ENCODE data around the gene DPEP3.

DNA sequence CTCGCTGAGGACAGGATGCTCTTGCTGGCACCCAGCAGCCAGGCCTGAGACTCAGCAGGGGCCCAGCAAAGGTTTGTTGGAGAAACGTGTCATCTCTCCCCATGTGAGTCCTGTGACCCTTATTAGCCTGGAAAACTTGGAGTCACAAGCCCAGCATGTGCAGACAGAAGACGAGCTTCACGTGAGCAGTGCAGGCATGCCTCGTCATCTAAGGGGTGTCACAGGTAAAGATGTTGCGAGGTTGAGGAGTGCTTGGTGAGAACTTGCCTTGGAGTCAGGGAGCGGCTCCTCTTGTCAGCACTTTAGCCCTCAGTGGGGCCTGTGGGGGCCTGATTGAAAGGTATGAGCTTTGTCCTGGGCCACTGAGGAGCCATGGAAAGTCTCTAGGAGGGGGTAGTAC, 46.5 kb downstream of the DPEP3 start:
- TF ChIP-seq, protein P1, sequence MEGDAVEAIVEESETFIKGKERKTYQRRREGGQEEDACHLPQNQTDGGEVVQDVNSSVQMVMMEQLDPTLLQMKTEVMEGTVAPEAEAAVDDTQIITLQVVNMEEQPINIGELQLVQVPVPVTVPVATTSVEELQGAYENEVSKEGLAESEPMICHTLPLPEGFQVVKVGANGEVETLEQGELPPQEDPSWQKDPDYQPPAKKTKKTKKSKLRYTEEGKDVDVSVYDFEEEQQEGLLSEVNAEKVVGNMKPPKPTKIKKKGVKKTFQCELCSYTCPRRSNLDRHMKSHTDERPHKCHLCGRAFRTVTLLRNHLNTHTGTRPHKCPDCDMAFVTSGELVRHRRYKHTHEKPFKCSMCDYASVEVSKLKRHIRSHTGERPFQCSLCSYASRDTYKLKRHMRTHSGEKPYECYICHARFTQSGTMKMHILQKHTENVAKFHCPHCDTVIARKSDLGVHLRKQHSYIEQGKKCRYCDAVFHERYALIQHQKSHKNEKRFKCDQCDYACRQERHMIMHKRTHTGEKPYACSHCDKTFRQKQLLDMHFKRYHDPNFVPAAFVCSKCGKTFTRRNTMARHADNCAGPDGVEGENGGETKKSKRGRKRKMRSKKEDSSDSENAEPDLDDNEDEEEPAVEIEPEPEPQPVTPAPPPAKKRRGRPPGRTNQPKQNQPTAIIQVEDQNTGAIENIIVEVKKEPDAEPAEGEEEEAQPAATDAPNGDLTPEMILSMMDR (IDR thresholded peaks at IDR 0.05), result no peak
- TF ChIP-seq POLR2A (IDR thresholded peaks at IDR 0.05), result no peak
